ENCODE measurements around the gene PRKG2.
"Not testable (repeated sequence)": the region's sequence is repeated elsewhere in the genome, so short reads cannot be mapped to it uniquely, and the experiment has no call there.

The PRKG2 gene

GRCh38 chr4:81162752-81163458 lies 52.1 kb downstream of the PRKG2 start:
- no peak for DNase-seq (ENCODE audit: low read depth in 3 of 3)

GRCh38 chr4:81153714-81154323 lies 61.2 kb downstream of the PRKG2 start:
- not testable (repeated sequence) for DNase-seq (ENCODE audit: low read depth in 3 of 3)

- DNase-seq (ENCODE audit: low read depth in 3 of 3) = no peak
These were observed 61.9 kb downstream of the PRKG2 start for GRCh38 chr4:81152839-81153713.

- DNase-seq (ENCODE audit: low read depth in 3 of 3) = no peak
These were observed 65.0 kb downstream of the PRKG2 start for GRCh38 chr4:81149976-81150375.

GRCh38 chr4:81148576-81148975 lies 66.4 kb downstream of the PRKG2 start:
- DNase-seq (ENCODE audit: low read depth in 3 of 3) = no peak

GRCh38 chr4:81146466-81146865 lies 68.6 kb downstream of the PRKG2 start:
- no peak for DNase-seq (ENCODE audit: low read depth in 3 of 3)

GRCh38 chr4:81143183-81143582 lies 71.8 kb downstream of the PRKG2 start:
- no peak for DNase-seq (ENCODE audit: low read depth in 3 of 3)

- no peak for DNase-seq (ENCODE audit: low read depth in 3 of 3)
These were observed 72.3 kb downstream of the PRKG2 start for GRCh38 chr4:81142744-81143143.

GRCh38 chr4:81137894-81138293 lies 77.1 kb downstream of the PRKG2 start:
- DNase-seq (ENCODE audit: low read depth in 3 of 3) = no peak

- no peak for DNase-seq (ENCODE audit: low read depth in 3 of 3)
These were observed 77.6 kb downstream of the PRKG2 start for GRCh38 chr4:81137446-81137845.

- DNase-seq (ENCODE audit: low read depth in 3 of 3) = no peak
These were observed 78.7 kb downstream of the PRKG2 start for GRCh38 chr4:81136161-81136905.

- no peak for DNase-seq (ENCODE audit: low read depth in 3 of 3)
These were observed 79.5 kb downstream of the PRKG2 start for GRCh38 chr4:81135501-81135900.

- DNase-seq (ENCODE audit: low read depth in 3 of 3) = no peak
These were observed 83.5 kb downstream of the PRKG2 start for GRCh38 chr4:81131563-81131962.

GRCh38 chr4:81131066-81131465 lies 84.0 kb downstream of the PRKG2 start:
- DNase-seq (ENCODE audit: low read depth in 3 of 3) = no peak

GRCh38 chr4:81130569-81130968 lies 84.5 kb downstream of the PRKG2 start:
- DNase-seq (ENCODE audit: low read depth in 3 of 3) = no peak

GRCh38 chr4:81120055-81120454 lies 95.0 kb downstream of the PRKG2 start:
- DNase-seq (ENCODE audit: low read depth in 3 of 3) = no peak

- DNase-seq (ENCODE audit: low read depth in 3 of 3) = no peak
These were observed 96.9 kb downstream of the PRKG2 start for GRCh38 chr4:81118086-81118485.

GRCh38 chr4:81116566-81116965 lies 98.5 kb downstream of the PRKG2 start:
- DNase-seq (ENCODE audit: low read depth in 3 of 3) = no peak

GRCh38 chr4:81113024-81113423 lies 102.0 kb downstream of the PRKG2 start:
- no peak for DNase-seq (ENCODE audit: low read depth in 3 of 3)

- DNase-seq (ENCODE audit: low read depth in 3 of 3) = no peak
These were observed 105.7 kb downstream of the PRKG2 start for GRCh38 chr4:81109356-81109755.

GRCh38 chr4:81106150-81106549 lies 108.9 kb downstream of the PRKG2 start:
- no peak for DNase-seq (ENCODE audit: low read depth in 3 of 3)

- no peak for DNase-seq (ENCODE audit: low read depth in 3 of 3)
These were observed 112.9 kb downstream of the PRKG2 start for GRCh38 chr4:81102107-81102506.

Data from stimulated activated CD4-positive, alpha-beta T cell treated with anti-CD3 and anti-CD28 coated beads, TNF-alpha, amount 100 ng/mL, for 48 hours (primary cell).